Cardiac fibroblast (primary cell): ENCODE data around the gene C3orf70.

Experiments used
- DNase-seq, 2 donors: peaks; one replicate each; pipeline versions ENCODE4 v3.0.0 to v3.0.0-alpha.2; 2010; ENCODE audit warnings: low read depth in 2 of 2
- H3K4me3 ChIP-seq, 2 donors: replicated peaks in 1 of 2; 1 replicate in 1 of 2; 2 replicates in 1 of 2; pipeline ENCODE4 v1.5.1; 2011; ENCODE audit warnings: low read depth in 2 of 2, low read length in 2 of 2, mild to moderate bottlenecking in 2 of 2, moderate library complexity in 1 of 2
- CTCF ChIP-seq: IDR thresholded peaks from one replicate; pipeline ENCODE4 v1.5.1; 2011; ENCODE audit warnings: low read depth, mild to moderate bottlenecking, low read length, inconsistent platforms

The C3orf70 gene

GRCh38 chr3:185030399-185030798 lies 122.5 kb downstream of the C3orf70 start:
- H3K4me3 ChIP-seq: no peak overlapping the region
- no peak for TF ChIP-seq CTCF
- DNase-seq: no peak

- DNase-seq: no peak
- TF ChIP-seq CTCF: no peak
These were observed 123.8 kb downstream of the C3orf70 start for GRCh38 chr3:185029086-185029485.

GRCh38 chr3:185028121-185028520 lies 124.7 kb downstream of the C3orf70 start:
- no peak for TF ChIP-seq CTCF
- H3K4me3 ChIP-seq: no peak overlapping the region
- no peak for DNase-seq

More at GRCh38 chr3:185029086-185029485, 123.8 kb downstream of the C3orf70 start:
- no peak overlapping the region for H3K4me3 ChIP-seq
